ENCODE data around the gene RRBP1.

Gene RRBP1

DNA sequence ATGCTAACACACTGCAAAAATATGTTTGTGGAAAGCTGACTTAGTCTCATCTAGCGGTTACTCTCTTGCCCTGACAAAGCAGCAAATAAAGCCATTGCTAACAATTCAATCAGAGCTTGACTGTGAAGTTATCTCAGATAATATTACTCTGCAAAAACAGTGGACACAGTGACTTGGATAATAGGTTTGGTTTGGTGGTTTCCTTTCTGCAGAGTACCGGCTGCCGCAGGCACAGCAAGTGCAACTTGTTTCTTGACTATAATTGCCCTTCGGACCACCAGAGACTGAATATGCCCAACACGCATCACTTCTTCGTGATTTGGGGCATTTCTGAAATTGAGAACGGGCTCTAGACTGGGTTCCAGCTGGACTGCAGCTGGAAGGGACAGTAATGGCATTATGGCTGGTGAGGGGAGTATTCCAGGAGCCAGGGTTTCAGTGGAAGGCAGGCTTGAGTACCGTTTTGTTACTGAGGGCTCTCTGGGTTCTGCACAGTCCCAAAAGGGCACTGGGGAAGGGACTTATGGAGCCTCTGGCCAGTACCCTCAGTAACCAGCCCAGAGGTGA, 72.1 kb downstream of the RRBP1 start:
- DNase-seq, result no peak

DNA sequence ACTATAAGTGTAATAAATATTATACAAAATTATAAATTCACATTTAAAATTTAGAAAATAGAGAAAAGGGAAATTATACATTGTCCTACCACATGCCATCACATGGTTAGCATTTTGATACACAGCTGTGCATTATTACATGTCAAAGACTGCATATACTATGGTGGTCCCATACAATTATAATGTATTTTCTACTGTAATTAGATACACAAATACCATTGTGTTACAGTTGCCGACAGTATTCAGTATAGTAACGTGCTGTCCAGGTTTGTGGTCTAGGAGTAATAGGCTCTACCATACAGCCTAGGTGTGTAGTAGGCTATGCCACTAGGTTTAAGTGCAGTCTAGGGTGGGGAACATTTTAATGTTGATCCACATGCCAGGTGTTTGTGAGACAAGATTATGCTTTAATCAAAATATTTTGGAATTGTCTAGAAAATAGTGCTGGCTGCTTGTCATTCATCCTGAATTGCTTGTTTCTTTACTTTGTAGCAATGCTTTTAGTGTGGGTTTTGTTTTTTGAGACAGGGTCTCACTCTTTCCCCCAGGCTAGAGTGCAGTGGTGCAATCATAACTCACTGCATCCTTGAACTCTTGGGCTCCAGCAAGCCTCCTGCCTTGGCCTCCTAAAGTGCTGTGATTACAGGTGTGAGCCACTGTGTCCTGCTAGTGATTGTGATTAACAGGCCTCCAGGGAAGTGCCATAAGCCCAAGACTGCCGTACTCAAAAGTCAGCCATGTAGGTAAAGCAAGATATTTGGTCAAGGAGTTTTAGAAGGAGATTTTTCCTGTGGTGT, 73.1 kb downstream of the RRBP1 start:
- no peak for DNase-seq

DNA sequence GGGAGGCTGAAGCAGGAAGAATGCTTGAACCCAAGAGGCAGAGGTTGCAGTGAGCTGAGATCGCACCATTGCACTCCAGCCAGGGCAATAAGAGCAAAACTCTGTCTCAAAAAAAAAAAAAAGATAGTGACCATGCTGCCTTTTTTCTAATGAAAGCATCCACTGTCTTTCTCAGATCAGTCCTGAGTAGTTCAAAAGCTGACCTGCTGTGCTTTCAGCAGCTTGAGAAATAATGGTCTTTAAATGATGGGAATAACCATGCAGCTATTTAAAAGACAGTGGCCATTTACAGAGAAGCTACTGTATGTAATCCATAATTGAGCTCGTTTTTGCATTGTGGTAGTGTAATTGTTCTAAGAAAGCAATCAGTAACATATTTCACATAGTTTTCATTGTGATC, 76.0 kb downstream of the RRBP1 start:
- no peak for DNase-seq

DNA sequence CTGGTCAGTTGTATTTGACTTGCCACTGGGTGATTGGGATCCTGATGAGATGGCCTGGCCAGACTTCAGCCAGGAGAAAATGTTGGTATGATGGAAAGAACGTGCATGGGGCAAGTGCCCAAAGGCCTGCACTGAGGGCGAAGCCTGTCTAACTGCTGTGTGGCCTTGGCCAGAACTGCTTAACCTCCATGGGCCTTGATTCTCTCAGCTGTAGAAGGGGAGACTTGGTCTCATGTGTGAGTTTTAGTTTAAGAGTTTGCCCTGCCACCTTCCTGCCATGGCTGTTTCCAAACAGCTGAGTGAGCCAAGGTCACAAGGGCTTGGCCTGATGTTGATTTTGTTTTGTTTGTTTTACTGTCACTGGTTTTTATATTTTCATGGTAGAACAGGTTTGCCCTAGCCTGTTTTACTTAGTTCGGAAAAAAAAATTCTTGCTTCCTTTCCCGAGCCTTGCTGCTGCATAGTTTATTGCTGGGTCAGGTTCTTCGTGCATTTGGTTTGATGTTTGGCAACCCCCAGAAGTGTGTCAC, 76.8 kb downstream of the RRBP1 start:
- no peak for DNase-seq

- DNase-seq, result no peak
Measured at GRCh38 chr20:17602493-17602892, 79.5 kb downstream of the RRBP1 start.

GRCh38 chr20:17601957-17602356, 80.1 kb downstream of the RRBP1 start:
- no peak for DNase-seq

- DNase-seq, result no peak
Measured at GRCh38 chr20:17598013-17598550, 84.0 kb downstream of the RRBP1 start.

DNA sequence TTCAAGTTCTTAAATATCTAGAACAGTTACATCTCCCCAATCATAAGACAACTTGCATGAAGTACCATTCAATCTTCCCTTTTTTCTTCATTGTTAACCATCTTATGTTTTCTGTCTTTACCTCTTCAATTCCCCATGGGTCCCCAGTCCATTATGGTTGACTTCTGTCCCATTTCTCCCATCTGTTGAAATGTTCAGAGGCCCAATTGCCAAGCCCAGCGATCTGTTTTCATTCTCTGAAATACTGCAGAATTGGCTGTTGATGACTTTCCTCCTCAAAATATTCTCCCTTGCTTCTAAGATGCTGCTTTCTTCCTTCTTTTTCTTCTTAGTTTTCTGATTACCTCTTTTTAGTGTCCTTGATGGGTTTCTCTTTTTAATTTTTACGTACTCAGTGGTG, 86.2 kb downstream of the RRBP1 start:
- DNase-seq, result no peak

GRCh38 chr20:17594443-17594842, 87.6 kb downstream of the RRBP1 start:
- DNase-seq, result no peak

DNA sequence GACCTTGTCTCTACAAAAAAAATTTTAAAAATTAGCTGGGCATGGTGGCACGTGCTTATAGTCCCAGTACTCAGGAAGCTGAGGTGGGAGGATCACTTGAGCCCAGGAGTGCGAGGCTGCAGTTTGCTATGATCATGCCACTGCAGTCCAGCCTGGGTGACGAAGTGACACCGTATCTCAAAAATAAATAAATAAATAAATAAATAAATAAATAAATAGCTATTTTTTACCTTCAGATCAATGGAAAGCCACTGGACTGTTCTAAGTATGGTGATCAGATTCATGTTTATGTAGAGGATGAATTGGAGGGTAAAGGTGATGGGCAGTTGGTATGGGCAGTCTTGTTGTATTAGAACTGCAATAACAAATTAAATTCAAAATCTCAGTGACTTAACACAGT, 88.1 kb downstream of the RRBP1 start:
- DNase-seq, result no peak

DNA sequence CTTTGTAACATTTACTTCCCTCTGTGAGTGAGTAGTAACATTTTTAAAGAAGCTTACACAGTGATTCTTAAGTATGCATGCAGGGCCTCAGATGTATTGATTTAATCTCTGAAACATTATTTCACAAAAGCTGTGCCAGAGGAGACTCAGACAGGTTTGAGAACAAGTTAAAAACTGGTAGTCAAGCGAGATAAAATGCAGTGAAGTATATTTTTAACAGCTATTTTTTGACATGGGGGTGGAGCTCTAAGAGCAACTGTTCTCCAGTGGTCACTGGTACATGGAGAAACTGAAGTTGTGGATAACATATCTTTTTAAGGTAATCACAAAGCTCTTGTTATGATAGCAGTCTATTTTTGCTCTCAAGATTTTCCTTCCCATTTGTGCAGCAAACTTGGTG, 91.8 kb downstream of the RRBP1 start:
- DNase-seq, result no peak

GRCh38 chr20:17589161-17589834, 92.7 kb downstream of the RRBP1 start:
- no peak for DNase-seq

GRCh38 chr20:17587824-17588223, 94.2 kb downstream of the RRBP1 start:
- no peak for DNase-seq

GRCh38 chr20:17587148-17587547, 94.9 kb downstream of the RRBP1 start:
- DNase-seq, result no peak

DNA sequence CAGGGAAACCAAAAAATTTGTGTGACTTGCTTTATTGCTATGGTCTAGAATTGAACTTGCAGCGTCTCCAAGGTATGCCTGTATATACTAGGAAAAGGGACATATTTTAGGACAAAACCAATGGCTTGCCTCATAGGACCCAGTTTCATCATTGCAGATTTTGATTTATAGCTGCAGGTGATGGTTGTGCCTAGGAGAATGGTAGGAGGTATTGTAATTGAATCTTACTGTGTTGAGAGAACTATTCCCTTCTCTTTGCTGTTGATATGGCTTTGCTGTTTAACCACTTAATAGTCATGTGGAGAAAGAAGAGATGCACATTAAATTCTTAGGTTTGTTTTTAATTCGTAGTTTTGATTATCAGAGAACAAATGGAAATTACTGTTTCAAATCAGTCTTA, 95.8 kb downstream of the RRBP1 start:
- no peak for DNase-seq

- no peak for DNase-seq
Measured at GRCh38 chr20:17584689-17585088, 97.4 kb downstream of the RRBP1 start.

DNA sequence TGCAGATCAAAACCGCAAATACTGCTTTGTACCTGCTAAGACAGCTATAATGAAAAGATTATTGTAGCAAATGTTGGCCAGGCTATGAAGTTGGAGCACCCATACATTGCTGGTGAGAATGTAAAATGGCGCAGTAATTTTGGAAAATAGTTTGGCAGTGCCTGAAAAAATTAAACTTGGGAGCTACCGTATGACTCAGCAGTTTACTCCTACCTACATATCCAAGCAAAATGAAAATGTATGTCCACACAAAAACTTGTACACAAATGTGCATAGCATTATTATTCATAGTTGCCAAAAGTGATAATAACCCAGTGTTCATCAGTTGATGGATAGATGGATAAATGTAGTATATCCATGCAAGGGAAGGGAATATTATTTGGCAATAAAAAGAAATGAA, 98.9 kb downstream of the RRBP1 start:
- DNase-seq, result no peak

DNA sequence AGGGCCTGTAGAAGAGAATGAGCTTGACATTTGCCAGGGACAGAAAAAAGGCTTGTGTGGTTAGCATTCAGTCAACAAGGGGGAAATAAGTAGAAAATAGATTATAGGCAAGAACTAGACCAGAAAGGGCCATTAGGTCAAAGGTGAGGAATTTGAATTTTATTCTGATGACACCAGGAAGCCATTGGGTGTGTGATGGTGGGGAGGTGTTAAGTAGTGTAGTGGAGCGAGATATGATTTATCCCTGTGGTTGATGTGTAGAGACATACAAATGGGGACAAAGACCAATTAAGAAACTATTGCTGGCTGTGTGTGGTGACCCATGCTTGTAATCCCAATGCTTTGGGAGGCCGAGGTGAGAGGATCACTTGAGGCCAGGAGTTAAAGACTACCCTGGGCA, 101.1 kb downstream of the RRBP1 start:
- DNase-seq, result no peak

- no peak for DNase-seq
Measured at GRCh38 chr20:17579369-17580039, 102.5 kb downstream of the RRBP1 start.

DNA sequence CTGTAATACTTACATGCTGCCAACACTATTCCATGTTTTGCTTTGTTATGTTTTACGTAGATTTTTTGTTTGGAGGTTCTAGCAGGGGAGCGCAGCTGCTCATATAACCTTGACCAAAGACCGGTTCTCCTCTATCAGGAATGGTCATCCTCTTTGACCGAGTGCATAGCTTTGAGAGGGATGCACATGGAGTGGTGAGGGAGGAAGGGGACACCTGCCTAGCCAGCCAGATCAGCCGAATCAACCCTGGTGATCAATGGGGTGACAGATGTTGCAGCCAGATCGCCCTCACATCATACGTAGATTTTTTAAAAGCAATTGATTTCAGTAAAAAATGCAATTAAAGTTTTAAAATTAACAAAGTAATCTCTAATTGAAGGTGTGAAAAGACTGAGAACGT, 105.8 kb downstream of the RRBP1 start:
- no peak for DNase-seq

- DNase-seq, result no peak
Measured at GRCh38 chr20:17573463-17573862, 108.6 kb downstream of the RRBP1 start.

DNA sequence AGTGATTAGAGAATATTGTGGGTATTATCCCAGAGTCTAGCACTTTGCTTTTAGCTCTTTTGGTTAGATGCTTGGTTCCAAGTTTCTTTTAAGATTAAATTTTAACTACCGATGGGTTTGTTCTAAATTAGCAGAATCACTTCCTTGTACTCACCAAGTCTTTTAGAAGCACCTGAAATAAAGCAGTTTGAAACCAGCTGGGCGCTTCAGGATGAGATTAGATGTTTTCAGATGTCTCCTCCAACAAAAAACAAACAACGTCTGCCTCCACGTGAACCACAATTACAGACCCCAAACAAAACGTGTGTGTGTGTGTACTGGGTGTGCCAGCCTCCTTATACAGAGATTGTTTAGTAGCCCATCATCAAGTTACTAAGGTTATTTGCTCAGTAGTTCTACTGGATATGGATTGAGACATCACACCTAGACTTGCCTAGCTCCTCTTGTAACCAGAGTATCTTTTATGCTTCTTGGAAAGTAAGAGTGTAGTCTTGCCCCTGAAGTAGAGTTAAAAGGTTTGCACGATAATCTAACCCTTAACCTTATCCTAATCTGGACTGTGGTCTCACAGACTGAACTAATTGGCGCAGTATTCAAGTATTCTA, 109.9 kb downstream of the RRBP1 start:
- DNase-seq, result no peak

DNA sequence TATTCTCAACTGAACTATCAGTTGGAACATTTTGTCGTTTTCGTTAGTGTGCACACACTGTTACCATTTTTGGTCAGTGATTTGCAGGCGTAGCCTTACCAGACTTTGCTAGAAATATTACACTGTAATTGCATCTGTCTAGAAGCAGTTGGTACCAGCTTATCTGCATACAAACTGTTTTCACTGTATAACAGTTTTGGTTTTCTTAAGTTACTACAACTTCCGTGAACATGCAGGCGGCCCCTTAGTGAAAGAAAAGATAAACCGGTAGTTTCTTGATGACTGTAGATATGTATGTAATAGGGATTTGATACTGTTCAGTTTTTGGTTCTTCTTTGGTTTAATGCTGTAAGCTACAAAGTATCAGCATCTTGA, 110.9 kb downstream of the RRBP1 start:
- no peak for DNase-seq

All from suppressor macrophage (primary cell).